ENCODE measurements around the gene USP14.

USP14 gene

GRCh38 chr18:148841-149240 is 9.5 kb upstream of the USP14 start:
- H3K9me2 ChIP-seq (replicated peaks; ENCODE audit: low read depth, low read length): no peaks in the 10 kb centered on the region
- no peaks in the 10 kb centered on the region for H3K4me1 ChIP-seq (ENCODE audit: insufficient read depth, low read length, poor library complexity, severe bottlenecking)
- H3K36me3 ChIP-seq (ENCODE audit: insufficient read depth, low read length): no peaks in the 10 kb centered on the region
- no peak overlapping the region for H2AFZ ChIP-seq (ENCODE audit: low read length)
- no peaks in the 10 kb centered on the region for H3F3A ChIP-seq (ENCODE audit: low read depth)
- no peaks in the 10 kb centered on the region for H3K27me3 ChIP-seq (ENCODE audit: insufficient read depth, low read length, poor library complexity, severe bottlenecking)
- H3K9ac ChIP-seq (ENCODE audit: low read depth, low read length, poor library complexity, severe bottlenecking): no peak overlapping the region
- no peak overlapping the region for H3K4me3 ChIP-seq (ENCODE audit: low read length, poor library complexity, severe bottlenecking)
- H4K20me1 ChIP-seq (ENCODE audit: insufficient read depth, low read length, poor library complexity, severe bottlenecking): no peaks in the 10 kb centered on the region
- no peaks in the 10 kb centered on the region for H3K9me3 ChIP-seq (ENCODE audit: insufficient read depth, low read depth, low read length)
- H3K79me2 ChIP-seq (ENCODE audit: insufficient read depth, low read length): no peaks in the 10 kb centered on the region
- TF ChIP-seq EZH2phosphoT487 (IDR thresholded peaks at IDR 0.05; ENCODE audit: borderline replicate concordance): no peak
- no peak for TF ChIP-seq CTCF (conservative IDR thresholded peaks at IDR 0.05; ENCODE audit: low read length)
- no peak overlapping the region for H3K4me2 ChIP-seq (ENCODE audit: low read depth, low read length, poor library complexity, severe bottlenecking)

- Histone ChIP-seq H3K4me1 (ENCODE audit: insufficient read depth, low read length, poor library complexity, severe bottlenecking) (peaks cover 3% of the 10 kb centered on the region), H2AFZ (ENCODE audit: low read length) (no peak overlapping the region), H3K4me2 (ENCODE audit: low read depth, low read length, poor library complexity, severe bottlenecking) (no peak overlapping the region), H3K79me2 (ENCODE audit: insufficient read depth, low read length) (peaks cover 7% of the 10 kb centered on the region), H3K27me3 (ENCODE audit: insufficient read depth, low read length, poor library complexity, severe bottlenecking) (no peaks in the 10 kb centered on the region), H3K4me3 (ENCODE audit: low read length, poor library complexity, severe bottlenecking) (no peak overlapping the region), H3K9ac (ENCODE audit: low read depth, low read length, poor library complexity, severe bottlenecking) (no peak overlapping the region), H3K36me3 (ENCODE audit: insufficient read depth, low read length) (no peaks in the 10 kb centered on the region), H3K9me2 (replicated peaks; ENCODE audit: low read depth, low read length) (no peaks in the 10 kb centered on the region), H3K9me3 (ENCODE audit: insufficient read depth, low read depth, low read length) (no peaks in the 10 kb centered on the region), H4K20me1 (ENCODE audit: insufficient read depth, low read length, poor library complexity, severe bottlenecking) (peaks cover 5% of the 10 kb centered on the region), H3F3A (ENCODE audit: low read depth) (no peaks in the 10 kb centered on the region)
- TF ChIP-seq CTCF (conservative IDR thresholded peaks at IDR 0.05; ENCODE audit: low read length): no peak
- no peak for TF ChIP-seq EZH2phosphoT487 (IDR thresholded peaks at IDR 0.05; ENCODE audit: borderline replicate concordance)
Observed at GRCh38 chr18:154151-154550, 4.2 kb upstream of the USP14 start.

- Histone ChIP-seq H4K20me1 (ENCODE audit: insufficient read depth, low read length, poor library complexity, severe bottlenecking) (peaks cover 19% of the 10 kb centered on the region), H3K9ac (ENCODE audit: low read depth, low read length, poor library complexity, severe bottlenecking) (no peak overlapping the region), H3K27me3 (ENCODE audit: insufficient read depth, low read length, poor library complexity, severe bottlenecking) (no peaks in the 10 kb centered on the region), H2AFZ (ENCODE audit: low read length) (no peak overlapping the region), H3K4me3 (ENCODE audit: low read length, poor library complexity, severe bottlenecking) (no peak overlapping the region), H3K4me2 (ENCODE audit: low read depth, low read length, poor library complexity, severe bottlenecking) (no peak overlapping the region), H3F3A (ENCODE audit: low read depth) (no peaks in the 10 kb centered on the region), H3K9me3 (ENCODE audit: insufficient read depth, low read depth, low read length) (no peaks in the 10 kb centered on the region), H3K9me2 (replicated peaks; ENCODE audit: low read depth, low read length) (no peaks in the 10 kb centered on the region), H3K4me1 (ENCODE audit: insufficient read depth, low read length, poor library complexity, severe bottlenecking) (peaks cover 13% of the 10 kb centered on the region), H3K36me3 (ENCODE audit: insufficient read depth, low read length) (no peaks in the 10 kb centered on the region), H3K79me2 (ENCODE audit: insufficient read depth, low read length) (peaks cover 22% of the 10 kb centered on the region)
- TF ChIP-seq EZH2phosphoT487 (IDR thresholded peaks at IDR 0.05; ENCODE audit: borderline replicate concordance) (no peak), CTCF (conservative IDR thresholded peaks at IDR 0.05; ENCODE audit: low read length) (no peak)
Observed at GRCh38 chr18:155688-156087, 2.7 kb upstream of the USP14 start.
